GM19193 (cell line): ENCODE results near the gene ORAI3.

ENCODE experiments used
- POLR2A ChIP-seq: IDR thresholded peaks from 4 replicates; pipeline ENCODE4 v1.6.1; 2011; ENCODE audit not compliant: insufficient read depth, insufficient read length; ENCODE audit errors: extremely low read depth

ORAI3 gene

GRCh38 chr16:30920891-30921290, 28.0 kb upstream of the ORAI3 start:
- TF ChIP-seq POLR2A = no peak

GRCh38 chr16:30921459-30921747, 27.5 kb upstream of the ORAI3 start:
- TF ChIP-seq POLR2A = no peak

GRCh38 chr16:30921748-30922419, 27.0 kb upstream of the ORAI3 start:
- TF ChIP-seq POLR2A = no peak

- TF ChIP-seq POLR2A = no peak
Observed at GRCh38 chr16:30922420-30922959, 26.4 kb upstream of the ORAI3 start.

GRCh38 chr16:30922960-30923535, 25.8 kb upstream of the ORAI3 start:
- TF ChIP-seq POLR2A = no peak

- no peak for TF ChIP-seq POLR2A
Observed at GRCh38 chr16:30923554-30924075, 25.3 kb upstream of the ORAI3 start, which contains the start of gene FBXL19. TSS of gene FBXL19 (plus strand) at chr16:30923572. CDS start at chr16:30925755, 2,183 bp downstream.

- no peak for TF ChIP-seq POLR2A
Observed at GRCh38 chr16:30924076-30924912, 24.6 kb upstream of the ORAI3 start.

GRCh38 chr16:30924913-30925631, 23.8 kb upstream of the ORAI3 start:
- no peak for TF ChIP-seq POLR2A

- no peak for TF ChIP-seq POLR2A
Observed at GRCh38 chr16:30925632-30925987, 23.3 kb upstream of the ORAI3 start.

- TF ChIP-seq POLR2A = no peak
Observed at GRCh38 chr16:30925995-30926811, 22.7 kb upstream of the ORAI3 start.

- no peak for TF ChIP-seq POLR2A
Observed at GRCh38 chr16:30926937-30927788, 21.7 kb upstream of the ORAI3 start.

GRCh38 chr16:30927789-30928378, 21.0 kb upstream of the ORAI3 start:
- no peak for TF ChIP-seq POLR2A

GRCh38 chr16:30928390-30928789, 20.5 kb upstream of the ORAI3 start:
- TF ChIP-seq POLR2A = no peak

GRCh38 chr16:30929167-30929566, 19.7 kb upstream of the ORAI3 start:
- no peak for TF ChIP-seq POLR2A
